ENCODE measurements around the gene MIGA1. TPM values are rescaled to one million over a fixed set of nuclear protein-coding genes. Genes with fewer than 3 reads are reported as not detected.

Gene MIGA1
- total and polyA plus RNA-seq, 2 of the 4 experiments (the other 2 are of a cell fraction) = 5.7 to 16.3 TPM

GRCh38 chr1:77881061-77881460 is 101.6 kb downstream of the MIGA1 start:
- H4K20me1 ChIP-seq (ENCODE audit: insufficient read depth, low read length) = no peaks in the 10 kb centered on the region
- H2BK120ac ChIP-seq (ENCODE audit: low read depth, low read length) = no peak overlapping the region
- H3K4me1 ChIP-seq (ENCODE audit: control insufficient read depth, insufficient read depth, low read length) = peaks cover 2% of the 10 kb centered on the region; the same call in 1 of the 2 replicates
- no peak overlapping the region for H2AK9ac ChIP-seq (replicated peaks; ENCODE audit: low read depth, low read length, poor library complexity)
- no peak overlapping the region for H2BK20ac ChIP-seq (ENCODE audit: low read depth, low read length)
- H3K56ac ChIP-seq (ENCODE audit: extremely low read depth, insufficient read depth, low read length) = no peak overlapping the region
- H3K36me3 ChIP-seq (ENCODE audit: control insufficient read depth, insufficient read depth, low read length) = peaks cover 4% of the 10 kb centered on the region; the same call in 1 of the 2 replicates
- H4K91ac ChIP-seq (ENCODE audit: insufficient read depth, low read depth, low read length) = no peak overlapping the region
- ChIA-PET CTCF (no interaction called here), POLR2A (ENCODE audit: unreplicated experiment) (no interaction called here)
- H3K4me3 ChIP-seq (ENCODE audit: insufficient read depth, low read depth, low read length) = no peak overlapping the region
- H2BK15ac ChIP-seq (ENCODE audit: low read depth, low read length) = no peak overlapping the region
- no peak for TF ChIP-seq RCOR1 (IDR thresholded peaks at IDR 0.05; ENCODE audit: insufficient replicate concordance, low read length)
- no peak for TF ChIP-seq USF2 (IDR thresholded peaks at IDR 0.05; ENCODE audit: low read depth, low read length)
- TF ChIP-seq CEBPB (IDR thresholded peaks at IDR 0.05; ENCODE audit: low read depth, low read length) = no peak
- no peak overlapping the region for H3K14ac ChIP-seq (replicated peaks; ENCODE audit: low read depth, low read length)
- peak overlapping the region; percentile 40; the same call in 1 of the 2 replicates for H4K5ac ChIP-seq (ENCODE audit: low read depth, low read length)
- no peak overlapping the region for H4K8ac ChIP-seq (ENCODE audit: low read depth in 2 of 2, low read length in 2 of 2)
- in situ Hi-C loops (cut with MboI; ENCODE audit: low sequenced_read_pairs) (no loop called here), dilution Hi-C loops (cut with HindIII; ENCODE audit: low sequenced_read_pairs, unreplicated experiment) (no loop called here), intact Hi-C loops (cut with micrococcal nuclease) (no loop called here)
- H3K27me3 ChIP-seq (ENCODE audit: control insufficient read depth, insufficient read depth, low read length) = no peaks in the 10 kb centered on the region
- H3K23ac ChIP-seq (ENCODE audit: low read depth, low read length) = no peak overlapping the region
- peak overlapping the region; percentile 24 for H2BK5ac ChIP-seq (ENCODE audit: low read depth, low read length, poor library complexity, severe bottlenecking)
- peaks cover 12 to 40% of the 10 kb centered on the region in 2 experiments for H3K79me1 ChIP-seq (ENCODE audit: low read depth in 1 of 2, low read length in 2 of 2)
- 0 out of 2 replicates have a peak, but pooled peaks cover 4% of the 10 kb centered on the region for H3K9me3 ChIP-seq (ENCODE audit: control insufficient read depth, insufficient read depth, low read length)
- no peak overlapping the region for H3K4ac ChIP-seq (ENCODE audit: low read depth, low read length)
- WGBS, 2 experiments (ENCODE audit: extremely low coverage in 2 of 2, insufficient read length in 1 of 2) = no CpG with 5 or more reads among the region's 1 CpG
- no peak overlapping the region for H2AFZ ChIP-seq (replicated peaks; ENCODE audit: low read length, poor library complexity)
- no peak for ATAC-seq (ENCODE audit: low read depth)
- H3K9ac ChIP-seq (ENCODE audit: low read depth, low read length) = no peak overlapping the region; the same call in 1 of the 2 replicates
- H3K27ac ChIP-seq (ENCODE audit: insufficient read depth, low read length) = no peak overlapping the region
- DNase-seq = no peak
- H3K9me1 ChIP-seq (ENCODE audit: insufficient read depth, low read length) = no peaks in the 10 kb centered on the region; the same call in 1 of the 2 replicates
- H3K4me2 ChIP-seq (ENCODE audit: low read depth, low read length) = no peak overlapping the region
- H3K18ac ChIP-seq (ENCODE audit: low read depth, low read length) = peak overlapping the region; percentile 50; the same call in 1 of the 2 replicates
- H2AK5ac ChIP-seq (ENCODE audit: low read depth, low read length) = no peak overlapping the region
- no TSS peak for BruUV-seq (replicated peaks)

All from IMR-90 (cell line).